Upper lobe of left lung (tissue), 6 donors: Measurements from ENCODE around the gene PRKG1. TPM values are rescaled to one million over a fixed set of nuclear protein-coding genes. Genes with fewer than 3 reads are reported as not detected.

Experiments
- ATAC-seq, 2 donors: fragments of 200-7000 bp; cut with Tn5 transposase; one replicate each; pipeline ENCODE4 v1.9.1; 2022; ENCODE audit warnings: mild to moderate bottlenecking in 2 of 2, moderate library complexity in 2 of 2; ENCODE audit not compliant: low FRiP score in 2 of 2
- DNase-seq, 2 donors: peaks; one replicate each; pipeline ENCODE4 v3.0.0-alpha.2; 2019 to 2020
- H3K27ac ChIP-seq, 4 donors: fragments of 200-600 bp; sonication (generic); one replicate each; pipeline ENCODE4 v1.5.1; 2016 to 2019
- H3K27me3 ChIP-seq, 4 donors: fragments of 200-600 bp; sonication (generic); one replicate each; pipeline ENCODE4 v1.5.1; 2017 to 2019
- H3K36me3 ChIP-seq, 4 donors: fragments of 200-600 bp; sonication (generic); one replicate each; pipeline ENCODE4 v1.5.1; 2016 to 2019
- H3K4me1 ChIP-seq, 4 donors: fragments of 200-600 bp; sonication (generic); one replicate each; pipeline ENCODE4 v1.5.1; 2018 to 2019
- H3K4me3 ChIP-seq, 4 donors: fragments of 200-600 bp; sonication (generic); one replicate each; pipeline ENCODE4 v1.5.1; 2017 to 2019; ENCODE audit warnings: mild to moderate bottlenecking in 2 of 4, moderate library complexity in 1 of 4
- H3K9me3 ChIP-seq, 4 donors: fragments of 200-600 bp; sonication (generic); one replicate each; pipeline ENCODE4 v1.5.1; 2018 to 2019
- CTCF ChIP-seq, 6 experiments: fragments of 450-650 bp in 4 of 6; fragments of 200-600 bp in 2 of 6; sonication (generic) in 2 of 6; IDR thresholded peaks; one replicate each; pipeline ENCODE4 v1.5.1; 2016 to 2019; ENCODE audit warnings: antibody characterized with exemption in 6 of 6
- EP300 ChIP-seq, 4 donors: sonication (generic); formaldehyde crosslinking; IDR thresholded peaks; one replicate each; pipeline ENCODE4 v1.5.1; 2017; ENCODE audit warnings: antibody characterized with exemption in 4 of 4, control low read depth in 2 of 4
- POLR2A ChIP-seq, 4 donors: fragments of 450-650 bp; IDR thresholded peaks; one replicate each; pipeline ENCODE4 v1.5.1; 2016 to 2017; ENCODE audit warnings: antibody characterized with exemption in 4 of 4, mild to moderate bottlenecking in 2 of 4
- POLR2AphosphoS5 ChIP-seq, 2 donors: sonication (generic); formaldehyde crosslinking; IDR thresholded peaks; one replicate each; pipeline ENCODE4 v1.5.1; 2017; ENCODE audit warnings: antibody characterized with exemption in 2 of 2
- WGBS, 2 donors: methylation state at CpG; one replicate each; pipeline ENCODE4 v1.1.5; 2017 to 2018; 5-methylcytosine and 5-hydroxymethylcytosine counted together
- total RNA-seq, 6 donors: library from RNA; depleted of rRNA in 4 of 6; stranded (reverse); fragments of >200 nt in 4 of 6; gene quantifications; one replicate each; pipeline versions ENCODE4 v1.1.0 to v1.2.1, GENCODE V29; 2016 to 2021
- donor health status: DM: no; HTN: no; CAD: no; lungs with moderate emphysema.
- donor health status: DM: no; HTN: yes; CAD: no; lungs with severe emphysema.

Gene PRKG1
- total RNA-seq, 6 donors from 2014 or later = 12.9 to 43.0 (median 25.0) TPM

DNA sequence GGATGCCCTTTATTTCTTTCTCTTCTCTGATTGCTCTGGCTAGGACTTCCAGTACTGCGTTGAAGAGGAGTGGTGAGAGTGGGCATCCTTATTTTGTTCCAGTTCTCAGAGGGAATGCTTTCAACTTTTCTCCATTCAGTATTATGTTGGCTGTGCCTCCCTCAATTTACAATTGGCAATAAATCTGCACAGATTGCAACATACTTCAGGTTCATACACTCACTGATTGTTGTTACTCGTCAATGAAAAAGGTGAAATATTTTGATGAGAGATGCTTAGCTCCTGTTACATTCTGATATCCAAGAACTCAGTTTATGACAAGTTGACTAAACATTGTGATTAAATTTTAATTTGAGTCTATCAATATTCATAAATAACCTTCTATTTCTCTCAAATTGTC, 1201.9 kb downstream of the PRKG1 start:
- Histone ChIP-seq H3K27me3 (no peaks in the 10 kb centered on the region), H3K4me1 (no peaks in the 10 kb centered on the region), H3K4me3 (no peak overlapping the region), H3K27ac (no peak overlapping the region), H3K36me3 (no peaks in the 10 kb centered on the region), H3K9me3 (no peaks in the 10 kb centered on the region)
- TF ChIP-seq EP300 (IDR thresholded peaks at IDR 0.05) = no peak
- TF ChIP-seq POLR2AphosphoS5 (IDR thresholded peaks at IDR 0.05) = no peak
- TF ChIP-seq POLR2A (IDR thresholded peaks at IDR 0.05) = no peak
- no peak for TF ChIP-seq CTCF (IDR thresholded peaks at IDR 0.05)
- WGBS, 2 donors = 94 to 96% methylated on average over 2 of the region's 2 CpGs
- no peak for ATAC-seq
- DNase-seq = no peak

DNA sequence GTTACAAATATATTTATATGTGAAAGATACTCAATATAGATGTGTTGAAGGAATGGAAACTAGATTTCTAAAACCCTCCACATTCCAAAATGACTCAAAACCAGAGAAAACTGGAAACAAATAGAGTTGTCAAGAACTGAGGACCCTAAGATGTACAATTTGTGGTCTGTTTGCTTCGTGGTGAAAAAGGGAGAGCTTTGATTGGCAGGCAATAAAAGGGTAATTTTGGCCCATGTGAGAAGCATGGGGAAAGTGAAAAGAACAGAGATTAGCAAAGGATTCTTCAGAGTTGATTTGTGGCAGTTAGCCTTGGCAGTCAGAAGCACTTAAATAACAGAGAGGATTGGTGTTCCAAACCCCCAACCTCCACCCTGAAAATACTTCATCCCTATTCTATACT, 1202.7 kb downstream of the PRKG1 start:
- no peaks in the 10 kb centered on the region for H3K27me3 ChIP-seq
- 51 to 64% methylated on average over 1 of the region's 1 CpG for WGBS, 2 donors
- H3K4me1 ChIP-seq = no peaks in the 10 kb centered on the region
- no peak overlapping the region for H3K27ac ChIP-seq
- TF ChIP-seq POLR2A (IDR thresholded peaks at IDR 0.05) (no peak), CTCF (IDR thresholded peaks at IDR 0.05) (no peak), POLR2AphosphoS5 (IDR thresholded peaks at IDR 0.05) (no peak), EP300 (IDR thresholded peaks at IDR 0.05) (no peak)
- no peaks in the 10 kb centered on the region for H3K36me3 ChIP-seq
- DNase-seq (no peak), ATAC-seq (no peak)
- no peak overlapping the region for H3K4me3 ChIP-seq
- no peaks in the 10 kb centered on the region for H3K9me3 ChIP-seq

DNA sequence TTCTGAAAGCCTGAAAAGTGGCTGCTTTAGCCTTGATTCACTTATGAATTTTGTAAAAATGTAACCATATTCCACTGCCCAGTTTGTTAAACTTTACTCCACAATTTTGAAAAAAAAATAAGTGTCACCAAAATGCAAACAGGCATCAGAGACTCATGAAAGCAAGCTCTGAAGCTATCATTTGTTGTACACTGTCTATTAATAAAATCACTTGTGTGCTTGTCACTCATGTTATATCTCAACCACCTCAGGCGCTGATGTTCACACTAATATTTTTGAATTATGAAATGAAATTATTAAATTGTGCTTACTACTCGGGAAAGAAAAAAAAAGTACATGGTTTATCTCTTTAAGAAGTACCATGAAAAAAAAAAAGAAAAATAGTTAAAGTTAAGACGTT, 1205.3 kb downstream of the PRKG1 start:
- no peak for TF ChIP-seq POLR2A (IDR thresholded peaks at IDR 0.05)
- no peak for TF ChIP-seq EP300 (IDR thresholded peaks at IDR 0.05)
- no peak for TF ChIP-seq POLR2AphosphoS5 (IDR thresholded peaks at IDR 0.05)
- no peak for TF ChIP-seq CTCF (IDR thresholded peaks at IDR 0.05)
- no peak for ATAC-seq
- H3K9me3 ChIP-seq = no peaks in the 10 kb centered on the region
- H3K27ac ChIP-seq = no peak overlapping the region
- no peak overlapping the region for H3K4me3 ChIP-seq
- H3K36me3 ChIP-seq = no peaks in the 10 kb centered on the region
- no peak for DNase-seq
- no peaks in the 10 kb centered on the region for H3K27me3 ChIP-seq
- no peaks in the 10 kb centered on the region for H3K4me1 ChIP-seq
- 46 to 47% methylated on average over 3 of the region's 3 CpGs for WGBS, 2 donors

GRCh38 chr10:52280051-52280450, 1205.8 kb downstream of the PRKG1 start:
- Histone ChIP-seq H3K27ac (no peak overlapping the region), H3K4me3 (no peak overlapping the region), H3K27me3 (no peaks in the 10 kb centered on the region), H3K4me1 (no peaks in the 10 kb centered on the region), H3K36me3 (no peaks in the 10 kb centered on the region), H3K9me3 (no peaks in the 10 kb centered on the region)
- DNase-seq = no peak
- ATAC-seq = no peak
- 81 to 83% methylated on average over 1 of the region's 1 CpG for WGBS, 2 donors
- TF ChIP-seq EP300 (IDR thresholded peaks at IDR 0.05) (no peak), CTCF (IDR thresholded peaks at IDR 0.05) (no peak), POLR2AphosphoS5 (IDR thresholded peaks at IDR 0.05) (no peak), POLR2A (IDR thresholded peaks at IDR 0.05) (no peak)

DNA sequence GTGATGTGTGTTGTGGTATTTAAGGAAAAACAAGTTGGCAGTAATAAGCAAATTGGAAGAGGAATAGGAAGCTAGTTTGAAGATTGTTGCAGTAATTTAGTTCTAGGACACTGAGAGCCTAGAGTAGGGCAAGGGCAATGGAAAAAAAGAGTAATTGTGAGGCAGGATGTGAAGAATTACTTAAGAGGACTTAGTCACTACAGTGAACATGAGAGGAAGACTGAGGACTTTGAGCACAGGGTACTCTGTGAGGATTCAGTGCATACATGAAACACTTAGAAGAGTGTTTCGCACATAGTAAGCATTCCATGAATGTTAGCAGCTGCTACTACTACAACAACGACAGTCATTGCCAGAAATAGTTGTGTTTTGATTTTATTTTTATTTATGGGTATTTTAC, 1208.9 kb downstream of the PRKG1 start:
- Histone ChIP-seq H3K36me3 (no peaks in the 10 kb centered on the region), H3K9me3 (no peaks in the 10 kb centered on the region), H3K27ac (no peak overlapping the region), H3K4me1 (no peaks in the 10 kb centered on the region), H3K4me3 (no peak overlapping the region), H3K27me3 (no peaks in the 10 kb centered on the region)
- TF ChIP-seq POLR2AphosphoS5 (IDR thresholded peaks at IDR 0.05) (no peak), CTCF (IDR thresholded peaks at IDR 0.05) (no peak), EP300 (IDR thresholded peaks at IDR 0.05) (no peak), POLR2A (IDR thresholded peaks at IDR 0.05) (no peak)
- no peak for DNase-seq
- no peak for ATAC-seq
- 84% methylated on average over 2 of the region's 2 CpGs for WGBS, 2 donors
